Measurements from ENCODE around the gene PTPRG. TPM values are rescaled to one million over a fixed set of nuclear protein-coding genes. Genes with fewer than 3 reads are reported as not detected.
A peak's percentile ranks its signal among the peaks of the same experiment; 100 is the strongest.

The PTPRG gene
- total RNA-seq, 1 experiment from 2014 or later: 32.1 TPM

DNA sequence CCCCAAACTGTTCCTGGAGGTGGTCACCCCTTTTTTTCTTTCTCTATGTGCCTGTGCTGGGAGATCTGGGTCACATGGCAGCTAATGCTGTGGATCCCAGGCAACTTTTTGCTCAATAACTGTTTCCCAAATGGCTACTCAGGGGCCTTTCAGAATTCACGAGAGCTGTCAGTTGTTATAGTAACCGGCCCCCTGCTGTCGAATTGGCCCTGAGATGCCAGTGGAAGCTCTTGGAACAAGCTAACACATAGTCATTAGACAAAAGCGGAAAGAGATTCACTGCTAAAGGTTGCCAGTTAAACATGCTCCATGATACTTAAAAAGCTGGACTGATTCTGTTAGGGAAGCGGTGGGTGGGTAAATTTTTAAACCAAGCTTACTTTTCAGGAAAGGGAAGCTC is 667.8 kb downstream of the PTPRG start:
- H3K4me1 ChIP-seq (ENCODE audit: control insufficient read depth in 1 of 2, insufficient read depth in 2 of 2, low read length in 2 of 2): no peaks in the 10 kb centered on the region
- H3K9ac ChIP-seq (ENCODE audit: low read length): no peak overlapping the region
- no peaks in the 10 kb centered on the region for H3K36me3 ChIP-seq (ENCODE audit: control insufficient read depth in 1 of 2, insufficient read depth in 2 of 2, low read length in 2 of 2)
- no peak for DNase-seq (ENCODE audit: low read depth, low spot score)
- H3K27me3 ChIP-seq (ENCODE audit: insufficient read depth, low read length): no peaks in the 10 kb centered on the region
- CTCF ChIA-PET: no interaction called here
- no peak overlapping the region for H3K4me2 ChIP-seq (ENCODE audit: low read length)
- no peak overlapping the region for H2AFZ ChIP-seq (ENCODE audit: low read depth, low read length, poor library complexity, severe bottlenecking)
- intact Hi-C loops (cut with micrococcal nuclease): no loop called here
- H4K20me1 ChIP-seq (ENCODE audit: insufficient read depth): no peaks in the 10 kb centered on the region
- H3K27ac ChIP-seq (ENCODE audit: low read depth, low read length): no peak overlapping the region
- H3K79me2 ChIP-seq (ENCODE audit: insufficient read depth, low read length): no peaks in the 10 kb centered on the region
- TF ChIP-seq ZFX (IDR thresholded peaks at IDR 0.05): no peak
- no peaks in the 10 kb centered on the region for H3K9me3 ChIP-seq (ENCODE audit: control insufficient read depth in 1 of 2, insufficient read depth in 1 of 2, low read depth in 1 of 2, low read length in 2 of 2)
- BruUV-seq (replicated peaks): no TSS peak
- H3K9me2 ChIP-seq (ENCODE audit: insufficient read depth): no peaks in the 10 kb centered on the region
- RAD21 ChIA-PET (ENCODE audit: low non-redundant PET in 1 of 2, low total read pairs in 2 of 2, uncharacterized antibody in 2 of 2, unreplicated experiment in 2 of 2): no interaction called here
- ATAC-seq: no peak
- POLR2A ChIA-PET: no interaction called here
- H3K4me3 ChIP-seq (replicated peaks in 1 of 2; ENCODE audit: low read depth in 1 of 2, low read length in 2 of 2): no peak overlapping the region

DNA sequence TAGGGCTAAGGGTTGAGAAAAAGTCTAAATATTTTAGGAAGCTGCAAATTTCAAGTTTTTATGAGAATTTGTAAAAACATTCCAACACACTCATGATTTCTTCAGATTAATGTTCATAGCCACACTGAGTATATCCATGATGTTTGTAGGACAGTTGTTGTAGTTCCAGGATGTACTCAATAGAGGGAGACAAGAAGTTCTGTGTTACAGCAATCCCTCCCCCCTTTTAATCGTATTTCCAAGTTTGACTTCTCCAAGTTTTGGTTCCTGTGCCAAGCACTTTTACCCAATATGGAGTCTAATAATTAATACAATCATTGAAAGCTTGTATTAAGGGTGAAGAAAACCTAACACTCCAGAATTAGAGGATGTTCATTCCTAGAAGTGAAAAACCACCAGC is 668.5 kb downstream of the PTPRG start:
- CTCF ChIA-PET: no interaction called here

More for the DNA sequence above, 668.5 kb downstream of the PTPRG start:
- Histone ChIP-seq H4K20me1 (ENCODE audit: insufficient read depth) (no peaks in the 10 kb centered on the region), H2AFZ (ENCODE audit: low read depth, low read length, poor library complexity, severe bottlenecking) (no peak overlapping the region), H3K4me3 (replicated peaks in 1 of 2; ENCODE audit: low read depth in 1 of 2, low read length in 2 of 2) (no peak overlapping the region), H3K4me1 (ENCODE audit: control insufficient read depth in 1 of 2, insufficient read depth in 2 of 2, low read length in 2 of 2) (no peaks in the 10 kb centered on the region), H3K27me3 (ENCODE audit: insufficient read depth, low read length) (no peaks in the 10 kb centered on the region), H3K9me2 (ENCODE audit: insufficient read depth) (no peaks in the 10 kb centered on the region), H3K4me2 (ENCODE audit: low read length) (no peak overlapping the region), H3K79me2 (ENCODE audit: insufficient read depth, low read length) (no peaks in the 10 kb centered on the region), H3K9ac (ENCODE audit: low read length) (no peak overlapping the region), H3K9me3 (ENCODE audit: control insufficient read depth in 1 of 2, insufficient read depth in 1 of 2, low read depth in 1 of 2, low read length in 2 of 2) (no peaks in the 10 kb centered on the region), H3K27ac (ENCODE audit: low read depth, low read length) (no peak overlapping the region), H3K36me3 (ENCODE audit: control insufficient read depth in 1 of 2, insufficient read depth in 2 of 2, low read length in 2 of 2) (no peaks in the 10 kb centered on the region)
- DNase-seq (ENCODE audit: low read depth, low spot score) (peak; percentile 10), ATAC-seq (peak; percentile 72; the same call in 1 of the 2 replicates)
- ChIA-PET RAD21 (ENCODE audit: low non-redundant PET in 1 of 2, low total read pairs in 2 of 2, uncharacterized antibody in 2 of 2, unreplicated experiment in 2 of 2) (no interaction called here), POLR2A (no interaction called here)
- TF ChIP-seq, protein P1, sequence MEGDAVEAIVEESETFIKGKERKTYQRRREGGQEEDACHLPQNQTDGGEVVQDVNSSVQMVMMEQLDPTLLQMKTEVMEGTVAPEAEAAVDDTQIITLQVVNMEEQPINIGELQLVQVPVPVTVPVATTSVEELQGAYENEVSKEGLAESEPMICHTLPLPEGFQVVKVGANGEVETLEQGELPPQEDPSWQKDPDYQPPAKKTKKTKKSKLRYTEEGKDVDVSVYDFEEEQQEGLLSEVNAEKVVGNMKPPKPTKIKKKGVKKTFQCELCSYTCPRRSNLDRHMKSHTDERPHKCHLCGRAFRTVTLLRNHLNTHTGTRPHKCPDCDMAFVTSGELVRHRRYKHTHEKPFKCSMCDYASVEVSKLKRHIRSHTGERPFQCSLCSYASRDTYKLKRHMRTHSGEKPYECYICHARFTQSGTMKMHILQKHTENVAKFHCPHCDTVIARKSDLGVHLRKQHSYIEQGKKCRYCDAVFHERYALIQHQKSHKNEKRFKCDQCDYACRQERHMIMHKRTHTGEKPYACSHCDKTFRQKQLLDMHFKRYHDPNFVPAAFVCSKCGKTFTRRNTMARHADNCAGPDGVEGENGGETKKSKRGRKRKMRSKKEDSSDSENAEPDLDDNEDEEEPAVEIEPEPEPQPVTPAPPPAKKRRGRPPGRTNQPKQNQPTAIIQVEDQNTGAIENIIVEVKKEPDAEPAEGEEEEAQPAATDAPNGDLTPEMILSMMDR (IDR thresholded peaks at IDR 0.05 in 2 of 3, conservative IDR thresholded peaks at IDR 0.05 in 1 of 3; ENCODE audit: borderline replicate concordance in 1 of 3, insufficient read depth in 1 of 3, low read depth in 2 of 3, low read length in 2 of 3): peak in 2 of 3 experiments; percentile 44 to 45; a peak in 4 of 6 replicates
- 0 out of 2 replicates have a peak, but pooled peaks have one; percentile 10 for TF ChIP-seq RAD21 (IDR thresholded peaks at IDR 0.05; ENCODE audit: low read depth)
- no peak for TF ChIP-seq ZNF274 (IDR thresholded peaks at IDR 0.05; ENCODE audit: low read depth, low read length)
- intact Hi-C loops (cut with micrococcal nuclease): no loop called here
- BruUV-seq (replicated peaks): no TSS peak
